Mesenteric fat pad (tissue), 1 donor: Measurements from ENCODE around the gene CMC4. TPM values are rescaled to one million over a fixed set of nuclear protein-coding genes. Genes with fewer than 3 reads are reported as not detected.

Experiments
- total RNA-seq: library from RNA; stranded (reverse); fragmentation: NEBNext Ultra II Directional; extraction: Animal tissue kit (Norgen Biotek cat#: 25700); gene quantifications from one replicate; pipeline ENCODE4 v1.2.1, GENCODE V29; 2021
- donor health status: DM: yes; HTN: yes; CAD: no.

Gene CMC4
- total RNA-seq, 1 donor from 2014 or later = 6.8 TPM

Other genes starting within 250 kb of the CMC4 start
- gene SMIM9, start 236.5 kb downstream of the CMC4 start, total RNA-seq = not detected
- gene F8A1, start 184.8 kb downstream of the CMC4 start, total RNA-seq = 32.8 TPM
- 43.5 TPM for gene F8, start 48.4 kb downstream of the CMC4 start, total RNA-seq
- gene FUNDC2, start 44.3 kb downstream of the CMC4 start, total RNA-seq = 116 TPM
- 26.3 TPM for gene MTCP1, start within 50 bp of the CMC4 start, total RNA-seq
- gene BRCC3, start 372 bp upstream of the CMC4 start, total RNA-seq = 20.5 TPM
- gene VBP1, start 145.3 kb upstream of the CMC4 start, total RNA-seq = 32.3 TPM
- 0.13 TPM for gene RAB39B, start 193.4 kb upstream of the CMC4 start, total RNA-seq